Activated T-helper 17 cell treated with anti-CD3 and anti-CD28 coated beads, Interleukin-2, amount 50 U/mL, for 72 hours (primary cell): Measurements from ENCODE around the gene SHOX. TPM values are rescaled to one million over a fixed set of nuclear protein-coding genes. Genes with fewer than 3 reads are reported as not detected.
"Not testable (repeated sequence)": the region's sequence is repeated elsewhere in the genome, so short reads cannot be mapped to it uniquely, and the experiment has no call there.

ENCODE experiments used
- ATAC-seq: fragments of 150-1000 bp; cut with Tn5 transposase; replicated peaks from 2 replicates; pipeline ENCODE4 v1.10.0; 2021; ENCODE audit warnings: mild to moderate bottlenecking, moderate library complexity
- H3K27ac Mint-ChIP-seq: one replicate; pipeline ENCODE4 v1.8.0; 2022; ENCODE audit warnings: mixed read lengths
- H3K27me3 Mint-ChIP-seq: one replicate; pipeline ENCODE4 v1.8.0; 2022; ENCODE audit warnings: mixed read lengths
- H3K36me3 Mint-ChIP-seq: one replicate; pipeline ENCODE4 v1.8.0; 2022; ENCODE audit warnings: low read depth, mild to moderate bottlenecking, mixed read lengths
- H3K4me1 Mint-ChIP-seq: one replicate; pipeline ENCODE4 v1.8.0; 2022; ENCODE audit warnings: mixed read lengths
- H3K4me3 Mint-ChIP-seq: one replicate; pipeline ENCODE4 v1.8.0; 2022; ENCODE audit warnings: mild to moderate bottlenecking, mixed read lengths
- H3K9me3 Mint-ChIP-seq: one replicate; pipeline ENCODE4 v1.8.0; 2022; ENCODE audit warnings: mixed read lengths
- total RNA-seq, 2 donors: library from RNA; stranded (reverse); gene quantifications; one replicate each; pipeline ENCODE4 v1.2.3, GENCODE V29; 2022

The SHOX gene
- total RNA-seq, 2 donors from 2014 or later = not detected

GRCh38 chrX:617891-618290 lies 12.7 kb upstream of the SHOX start:
- no peak overlapping the region for H3K4me3 Mint-ChIP-seq
- no peak for ATAC-seq
- H3K27me3 Mint-ChIP-seq = peaks cover 26% of the 10 kb centered on the region
- peaks cover 12% of the 10 kb centered on the region for H3K9me3 Mint-ChIP-seq
- H3K4me1 Mint-ChIP-seq = peaks cover 10% of the 10 kb centered on the region
- no peaks in the 10 kb centered on the region for H3K36me3 Mint-ChIP-seq
- H3K27ac Mint-ChIP-seq = no peak overlapping the region

GRCh38 chrX:618304-618703 lies 12.3 kb upstream of the SHOX start:
- H3K4me1 Mint-ChIP-seq = peaks cover 14% of the 10 kb centered on the region
- not testable (repeated sequence) for H3K9me3 Mint-ChIP-seq, ATAC-seq, H3K4me3 Mint-ChIP-seq, H3K36me3 Mint-ChIP-seq, H3K27ac Mint-ChIP-seq
- peaks cover 30% of the 10 kb centered on the region for H3K27me3 Mint-ChIP-seq

- Mint-ChIP-seq H3K36me3 (no peaks in the 10 kb centered on the region), H3K4me3 (no peak overlapping the region), H3K4me1 (peaks cover 15% of the 10 kb centered on the region), H3K9me3 (peaks cover 8% of the 10 kb centered on the region), H3K27me3 (peaks cover 32% of the 10 kb centered on the region), H3K27ac (no peak overlapping the region)
- no peak for ATAC-seq
Measured at GRCh38 chrX:618761-619450, 11.7 kb upstream of the SHOX start.

GRCh38 chrX:619451-619811 lies 11.2 kb upstream of the SHOX start:
- no peak for ATAC-seq

GRCh38 chrX:619812-620531 lies 10.6 kb upstream of the SHOX start:
- ATAC-seq = no peak
- Mint-ChIP-seq H3K9me3 (peaks cover 8% of the 10 kb centered on the region), H3K4me1 (peaks cover 15% of the 10 kb centered on the region), H3K27ac (no peak overlapping the region), H3K36me3 (no peaks in the 10 kb centered on the region), H3K4me3 (no peak overlapping the region), H3K27me3 (peaks cover 32% of the 10 kb centered on the region)

More at GRCh38 chrX:619451-619811, 11.2 kb upstream of the SHOX start:
- Mint-ChIP-seq H3K27me3 (peaks cover 32% of the 10 kb centered on the region), H3K4me1 (peaks cover 15% of the 10 kb centered on the region), H3K36me3 (no peaks in the 10 kb centered on the region), H3K4me3 (no peak overlapping the region), H3K27ac (no peak overlapping the region), H3K9me3 (peaks cover 8% of the 10 kb centered on the region)

GRCh38 chrX:621705-622503 lies 8.7 kb upstream of the SHOX start:
- Mint-ChIP-seq H3K4me1 (peaks cover 15% of the 10 kb centered on the region), H3K27me3 (peaks cover 46% of the 10 kb centered on the region), H3K36me3 (no peaks in the 10 kb centered on the region), H3K27ac (no peak overlapping the region), H3K9me3 (peaks cover 13% of the 10 kb centered on the region), H3K4me3 (no peak overlapping the region)
- ATAC-seq = no peak

GRCh38 chrX:622802-623201 lies 7.8 kb upstream of the SHOX start:
- H3K4me3 Mint-ChIP-seq, ATAC-seq, H3K27ac Mint-ChIP-seq, H3K36me3 Mint-ChIP-seq: not testable (repeated sequence)
- peaks cover 16% of the 10 kb centered on the region for H3K4me1 Mint-ChIP-seq
- H3K9me3 Mint-ChIP-seq = peaks cover 15% of the 10 kb centered on the region
- peaks cover 50% of the 10 kb centered on the region for H3K27me3 Mint-ChIP-seq

GRCh38 chrX:623268-623598 lies 7.4 kb upstream of the SHOX start:
- Mint-ChIP-seq H3K4me3 (no peak overlapping the region), H3K27ac (no peak overlapping the region)

GRCh38 chrX:623599-624315 lies 6.8 kb upstream of the SHOX start:
- no peak overlapping the region for H3K27ac Mint-ChIP-seq
- ATAC-seq = no peak
- H3K4me3 Mint-ChIP-seq = no peak overlapping the region
- no peaks in the 10 kb centered on the region for H3K36me3 Mint-ChIP-seq
- H3K9me3 Mint-ChIP-seq = peaks cover 19% of the 10 kb centered on the region
- peaks cover 49% of the 10 kb centered on the region for H3K27me3 Mint-ChIP-seq
- peaks cover 22% of the 10 kb centered on the region for H3K4me1 Mint-ChIP-seq

More at GRCh38 chrX:623268-623598, 7.4 kb upstream of the SHOX start:
- peaks cover 19% of the 10 kb centered on the region for H3K9me3 Mint-ChIP-seq
- no peak for ATAC-seq
- peaks cover 20% of the 10 kb centered on the region for H3K4me1 Mint-ChIP-seq
- H3K27me3 Mint-ChIP-seq = peaks cover 51% of the 10 kb centered on the region
- no peaks in the 10 kb centered on the region for H3K36me3 Mint-ChIP-seq

- Mint-ChIP-seq H3K4me3 (no peak overlapping the region), H3K4me1 (peaks cover 27% of the 10 kb centered on the region), H3K27me3 (peaks cover 56% of the 10 kb centered on the region), H3K36me3 (no peaks in the 10 kb centered on the region), H3K9me3 (peaks cover 19% of the 10 kb centered on the region), H3K27ac (no peak overlapping the region)
- no peak for ATAC-seq
Measured at GRCh38 chrX:625137-625691, 5.4 kb upstream of the SHOX start.

GRCh38 chrX:626047-626446 lies 4.5 kb upstream of the SHOX start:
- H3K4me3 Mint-ChIP-seq, H3K36me3 Mint-ChIP-seq: not testable (repeated sequence)
- H3K27me3 Mint-ChIP-seq = peaks cover 57% of the 10 kb centered on the region

GRCh38 chrX:626745-627509 lies 3.7 kb upstream of the SHOX start:
- Mint-ChIP-seq H3K4me1 (peaks cover 27% of the 10 kb centered on the region), H3K9me3 (peaks cover 19% of the 10 kb centered on the region), H3K27me3 (peaks cover 53% of the 10 kb centered on the region), H3K27ac (no peak overlapping the region), H3K36me3 (no peaks in the 10 kb centered on the region), H3K4me3 (no peak overlapping the region)
- no peak for ATAC-seq

More at GRCh38 chrX:626047-626446, 4.5 kb upstream of the SHOX start:
- ATAC-seq, H3K27ac Mint-ChIP-seq: not testable (repeated sequence)
- Mint-ChIP-seq H3K4me1 (peaks cover 27% of the 10 kb centered on the region), H3K9me3 (peaks cover 19% of the 10 kb centered on the region)

GRCh38 chrX:627510-627981 lies 3.0 kb upstream of the SHOX start:
- ATAC-seq = no peak
- Mint-ChIP-seq H3K36me3 (no peaks in the 10 kb centered on the region), H3K27me3 (peaks cover 47% of the 10 kb centered on the region), H3K27ac (no peak overlapping the region), H3K9me3 (peaks cover 12% of the 10 kb centered on the region), H3K4me3 (no peak overlapping the region), H3K4me1 (peaks cover 20% of the 10 kb centered on the region)
